HepG2 (cell line): ENCODE measurements around the gene LYRM4. TPM values are rescaled to one million over a fixed set of nuclear protein-coding genes. Genes with fewer than 3 reads are reported as not detected.
A peak's percentile ranks its signal among the peaks of the same experiment; 100 is the strongest.

ENCODE experiments used
- ARNTL ChIP-seq: sonication (generic); formaldehyde crosslinking; IDR thresholded peaks from 2 replicates; pipeline ENCODE4 v1.4.0; 2020; ENCODE audit warnings: mild to moderate bottlenecking, missing genetic modification reagents
- BRD4 ChIP-seq: sonication (generic); formaldehyde crosslinking; IDR thresholded peaks from 2 replicates; pipeline ENCODE4 v1.4.0; 2020; ENCODE audit warnings: missing genetic modification reagents
- GTF3A ChIP-seq: sonication (generic); formaldehyde crosslinking; conservative IDR thresholded peaks from 2 replicates; pipeline ENCODE4 v1.4.0; 2020; ENCODE audit warnings: mild to moderate bottlenecking, missing genetic modification reagents
- NFIC ChIP-seq: IDR thresholded peaks from 2 replicates; pipeline ENCODE4 v1.6.1; 2012; ENCODE audit warnings: mild to moderate bottlenecking, low read length, inconsistent platforms
- PHF20 ChIP-seq: sonication (generic); formaldehyde crosslinking; IDR thresholded peaks from 2 replicates; pipeline ENCODE4 v1.5.0; 2020; ENCODE audit warnings: mild to moderate bottlenecking, missing genetic modification reagents
- SATB2 ChIP-seq: sonication (generic); formaldehyde crosslinking; IDR thresholded peaks from 2 replicates; pipeline ENCODE4 v1.5.0; 2020; ENCODE audit warnings: missing genetic modification reagents
- TGIF2 ChIP-seq: IDR thresholded peaks from 2 replicates; pipeline ENCODE4 v1.6.1; 2016; ENCODE audit warnings: control low read depth, missing compliant biosample characterization
- ZNF337 ChIP-seq: sonication (generic); formaldehyde crosslinking; IDR thresholded peaks from 2 replicates; pipeline ENCODE4 v1.5.1; 2020; ENCODE audit warnings: missing genetic modification reagents, low read depth, mild to moderate bottlenecking, borderline replicate concordance
- ZNF354B ChIP-seq: sonication (generic); formaldehyde crosslinking; IDR thresholded peaks from 2 replicates; pipeline ENCODE4 v1.8.0; 2022; ENCODE audit warnings: mild to moderate bottlenecking, missing genetic modification reagents
- ZNF367 ChIP-seq: sonication (generic); formaldehyde crosslinking; IDR thresholded peaks from 2 replicates; pipeline ENCODE4 v1.4.0; 2020; ENCODE audit warnings: missing genetic modification reagents, borderline replicate concordance
- ZNF501 ChIP-seq: sonication (generic); formaldehyde crosslinking; IDR thresholded peaks from 2 replicates; pipeline ENCODE4 v1.5.1; 2020; ENCODE audit warnings: mild to moderate bottlenecking, moderate library complexity, missing genetic modification reagents
- ZNF644 ChIP-seq: IDR thresholded peaks from 2 replicates; pipeline ENCODE4 v1.6.1; 2016; ENCODE audit warnings: low read depth
- ZNF709 ChIP-seq: sonication (generic); formaldehyde crosslinking; IDR thresholded peaks from 2 replicates; pipeline ENCODE4 v1.5.0; 2020; ENCODE audit warnings: mild to moderate bottlenecking, missing genetic modification reagents
- ZNF737 ChIP-seq: sonication (generic); formaldehyde crosslinking; IDR thresholded peaks from 2 replicates; pipeline ENCODE4 v1.5.0; 2020; ENCODE audit warnings: missing genetic modification reagents, mild to moderate bottlenecking, borderline replicate concordance
- ZNF761 ChIP-seq: sonication (generic); formaldehyde crosslinking; conservative IDR thresholded peaks from 2 replicates; pipeline ENCODE4 v1.4.0; 2020; ENCODE audit warnings: mild to moderate bottlenecking, missing genetic modification reagents
- ZNF766 ChIP-seq: sonication (generic); formaldehyde crosslinking; IDR thresholded peaks from 2 replicates; pipeline ENCODE4 v1.5.0; 2020; ENCODE audit warnings: missing genetic modification reagents, borderline replicate concordance
- ZNF768 ChIP-seq: sonication (generic); formaldehyde crosslinking; IDR thresholded peaks from 2 replicates; pipeline ENCODE4 v1.4.0; 2020; ENCODE audit warnings: missing genetic modification reagents
- ZNF878 ChIP-seq: sonication (generic); formaldehyde crosslinking; IDR thresholded peaks from 2 replicates; pipeline ENCODE4 v1.8.1; 2023; ENCODE audit warnings: mild to moderate bottlenecking, missing genetic modification reagents, moderate library complexity
- polyA plus RNA-seq, 8 experiments: library from polyadenylated mRNA; depleted of rRNA in 3 of 8; stranded (reverse) in 7 of 8; unstranded in 1 of 8; fragments of >200 nt; fragmentation: Illumina TruSeq in 4 of 8; extraction: Trizol in 4 of 8; gene quantifications; 2 replicates each; pipeline versions ENCODE4 v1.2.1 to v1.2.3, GENCODE V29; 2011 to 2016; ENCODE audit warnings: low read depth in 4 of 8, missing spikeins in 1 of 8, mixed read lengths in 1 of 8; ENCODE audit not compliant: insufficient read depth in 1 of 8
- total RNA-seq, 5 experiments: library from RNA; depleted of rRNA; stranded (reverse); fragments of >200 nt; fragmentation: Illumina TruSeq; extraction: Trizol; gene quantifications; 2 replicates each; pipeline ENCODE4 v1.2.3, GENCODE V29; 2016; ENCODE audit warnings: low read depth in 1 of 5
- TF ChIP-seq, protein P1 (sequence below): conservative IDR thresholded peaks from 2 replicates; pipeline ENCODE4 v1.6.1; 2018; ENCODE audit warnings: missing genetic modification reagents
- TF ChIP-seq, protein P2 (sequence below): sonication (generic); formaldehyde crosslinking; IDR thresholded peaks from 2 replicates; pipeline ENCODE4 v1.4.0; 2020; ENCODE audit warnings: mild to moderate bottlenecking, missing genetic modification reagents
- TF ChIP-seq, protein P3 (sequence below): sonication (generic); formaldehyde crosslinking; IDR thresholded peaks from 2 replicates; pipeline ENCODE4 v1.4.0; 2020; ENCODE audit warnings: low read depth, mild to moderate bottlenecking, missing genetic modification reagents

Gene LYRM4
- total and polyA plus RNA-seq, 2 of the 13 experiments (the other 11 are each of a cell fraction or from before 2014, with no cell fraction given): 64.6 to 67.5 TPM

DNA sequence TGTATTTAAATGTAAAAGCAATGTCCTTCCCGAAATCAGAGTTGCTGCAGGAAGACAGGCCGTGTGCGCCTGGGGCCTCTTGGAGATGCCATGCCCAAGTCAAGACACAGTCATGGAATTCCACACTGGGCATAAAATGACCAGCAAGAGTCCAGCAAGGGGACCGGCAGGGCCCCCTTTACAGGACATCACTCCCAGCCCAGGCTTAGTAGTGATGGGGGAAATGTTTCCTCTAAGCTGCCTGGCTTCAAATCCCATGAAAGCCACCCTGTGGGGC lies 177.5 kb downstream of the LYRM4 start (continued):
- TF ChIP-seq ARNTL (CRISPR knock-in tag): no peak
- 0 out of 2 replicates have a peak, but pooled peaks have one; percentile 0 for TF ChIP-seq BRD4 (CRISPR knock-in tag)
- TF ChIP-seq SATB2 (CRISPR knock-in tag): no peak
- no peak for TF ChIP-seq ZNF737 (CRISPR knock-in tag)
- TF ChIP-seq ZNF501 (CRISPR knock-in tag): peak; percentile 63
- TF ChIP-seq, protein P1, sequence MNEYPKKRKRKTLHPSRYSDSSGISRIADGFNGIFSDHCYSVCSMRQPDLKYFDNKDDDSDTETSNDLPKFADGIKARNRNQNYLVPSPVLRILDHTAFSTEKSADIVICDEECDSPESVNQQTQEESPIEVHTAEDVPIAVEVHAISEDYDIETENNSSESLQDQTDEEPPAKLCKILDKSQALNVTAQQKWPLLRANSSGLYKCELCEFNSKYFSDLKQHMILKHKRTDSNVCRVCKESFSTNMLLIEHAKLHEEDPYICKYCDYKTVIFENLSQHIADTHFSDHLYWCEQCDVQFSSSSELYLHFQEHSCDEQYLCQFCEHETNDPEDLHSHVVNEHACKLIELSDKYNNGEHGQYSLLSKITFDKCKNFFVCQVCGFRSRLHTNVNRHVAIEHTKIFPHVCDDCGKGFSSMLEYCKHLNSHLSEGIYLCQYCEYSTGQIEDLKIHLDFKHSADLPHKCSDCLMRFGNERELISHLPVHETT (CRISPR knock-in tag): no peak
- TF ChIP-seq ZNF761 (CRISPR knock-in tag): no peak
- TF ChIP-seq ZNF878: 0 out of 2 replicates have a peak, but pooled peaks have one; percentile 64
- TF ChIP-seq GTF3A: no peak
- TF ChIP-seq, protein P2, sequence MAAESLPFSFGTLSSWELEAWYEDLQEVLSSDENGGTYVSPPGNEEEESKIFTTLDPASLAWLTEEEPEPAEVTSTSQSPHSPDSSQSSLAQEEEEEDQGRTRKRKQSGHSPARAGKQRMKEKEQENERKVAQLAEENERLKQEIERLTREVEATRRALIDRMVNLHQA (CRISPR knock-in tag): 0 out of 2 replicates have a peak, but pooled peaks have one; percentile 40
- no peak for TF ChIP-seq ZNF337
- TF ChIP-seq ZNF644 (CRISPR knock-in tag): no peak
- TF ChIP-seq TGIF2: 0 out of 2 replicates have a peak, but pooled peaks have one; percentile 12
- TF ChIP-seq PHF20 (CRISPR knock-in tag): 0 out of 2 replicates have a peak, but pooled peaks have one; percentile 6
- TF ChIP-seq ZNF709: 0 out of 2 replicates have a peak, but pooled peaks have one; percentile 7
- 0 out of 2 replicates have a peak, but pooled peaks have one; percentile 30 for TF ChIP-seq ZNF354B (CRISPR knock-in tag)
- no peak for TF ChIP-seq ZNF367 (CRISPR knock-in tag)
- TF ChIP-seq ZNF766: no peak
- TF ChIP-seq, protein P3, sequence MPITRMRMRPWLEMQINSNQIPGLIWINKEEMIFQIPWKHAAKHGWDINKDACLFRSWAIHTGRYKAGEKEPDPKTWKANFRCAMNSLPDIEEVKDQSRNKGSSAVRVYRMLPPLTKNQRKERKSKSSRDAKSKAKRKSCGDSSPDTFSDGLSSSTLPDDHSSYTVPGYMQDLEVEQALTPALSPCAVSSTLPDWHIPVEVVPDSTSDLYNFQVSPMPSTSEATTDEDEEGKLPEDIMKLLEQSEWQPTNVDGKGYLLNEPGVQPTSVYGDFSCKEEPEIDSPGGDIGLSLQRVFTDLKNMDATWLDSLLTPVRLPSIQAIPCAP: no peak
- TF ChIP-seq NFIC: 0 out of 2 replicates have a peak, but pooled peaks have one; percentile 18
- TF ChIP-seq ZNF768 (CRISPR knock-in tag): no peak
